ENCODE data around the gene ENTR1.

Gene ENTR1, protein sequence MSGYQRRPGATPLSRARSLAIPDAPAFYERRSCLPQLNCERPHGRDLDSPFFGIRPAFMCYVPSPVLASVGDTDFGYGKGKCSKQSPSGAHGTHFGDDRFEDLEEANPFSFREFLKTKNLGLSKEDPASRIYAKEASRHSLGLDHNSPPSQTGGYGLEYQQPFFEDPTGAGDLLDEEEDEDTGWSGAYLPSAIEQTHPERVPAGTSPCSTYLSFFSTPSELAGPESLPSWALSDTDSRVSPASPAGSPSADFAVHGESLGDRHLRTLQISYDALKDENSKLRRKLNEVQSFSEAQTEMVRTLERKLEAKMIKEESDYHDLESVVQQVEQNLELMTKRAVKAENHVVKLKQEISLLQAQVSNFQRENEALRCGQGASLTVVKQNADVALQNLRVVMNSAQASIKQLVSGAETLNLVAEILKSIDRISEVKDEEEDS

DNA sequence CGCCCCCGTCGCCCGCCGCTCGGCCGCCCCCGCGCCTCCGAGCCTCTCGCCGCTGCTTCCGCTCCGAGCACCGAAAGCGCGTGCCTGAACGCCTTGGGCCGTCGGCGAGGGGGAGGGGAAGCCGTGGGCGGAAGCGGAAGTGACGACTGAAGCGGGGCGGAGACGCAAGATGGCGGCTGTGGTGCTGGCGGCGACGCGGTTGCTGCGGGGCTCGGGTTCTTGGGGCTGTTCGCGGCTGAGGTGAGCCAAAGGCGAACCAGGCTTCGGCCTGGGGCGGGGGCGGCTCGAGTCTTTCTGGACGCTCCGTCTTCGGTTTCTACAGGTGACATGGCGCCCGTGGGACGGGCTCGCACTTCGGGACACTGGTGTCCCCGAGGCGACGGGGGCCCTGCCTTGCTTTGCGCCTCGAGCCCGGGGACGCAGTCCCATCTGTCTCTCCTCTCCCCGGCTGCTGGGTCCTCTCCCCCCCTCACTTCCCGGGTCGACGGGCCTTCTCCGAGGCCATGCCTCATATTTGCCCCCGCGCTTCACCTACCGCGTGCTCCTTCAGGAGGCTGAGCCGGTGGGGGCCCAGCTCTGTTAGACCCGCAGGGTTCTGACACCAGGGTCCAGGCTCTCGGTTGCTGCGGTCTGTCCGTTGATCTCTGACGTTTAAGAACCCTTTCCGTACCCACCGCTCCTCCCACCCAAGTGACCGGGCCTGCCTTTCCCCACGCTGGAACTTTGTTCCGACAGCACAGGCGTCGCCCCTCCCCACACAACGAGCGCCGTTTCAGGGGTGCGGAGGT lies at the start of gene ENTR1, which contains the start of gene PMPCA:
TSS of gene ENTR1 (minus strand) at position 115 of the 788 bp plus-strand sequence. CDS start 217 bp downstream, outside the sequence.
TSS of gene PMPCA (plus strand) at position 159 of the 788 bp plus-strand sequence. CDS start at position 170, 11 bp downstream.
- in situ Hi-C loops (cut with MboI; ENCODE audit: low sequenced_read_pairs): no loop called here

DNA sequence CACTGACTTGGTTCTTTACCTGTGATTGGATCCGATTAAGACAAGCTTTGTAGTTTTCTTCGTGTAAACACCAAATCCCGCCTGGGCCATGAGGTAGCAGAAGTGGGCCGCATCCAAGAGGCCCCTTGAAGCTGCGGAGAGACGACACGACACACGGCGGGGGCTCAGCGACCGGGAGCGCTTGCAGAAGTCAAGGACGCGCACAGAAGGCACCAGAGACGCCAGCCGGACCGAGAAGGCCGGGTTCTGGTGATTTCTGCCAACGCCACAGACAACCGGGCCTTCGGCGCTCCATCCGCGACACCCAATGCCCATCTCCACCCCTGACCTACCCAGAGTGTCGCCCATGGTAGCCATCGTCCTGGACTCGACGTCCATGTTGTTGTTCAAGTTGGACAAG lies 49.0 kb upstream of the ENTR1 start:
- in situ Hi-C loops (cut with MboI; ENCODE audit: low sequenced_read_pairs): no loop called here

DNA sequence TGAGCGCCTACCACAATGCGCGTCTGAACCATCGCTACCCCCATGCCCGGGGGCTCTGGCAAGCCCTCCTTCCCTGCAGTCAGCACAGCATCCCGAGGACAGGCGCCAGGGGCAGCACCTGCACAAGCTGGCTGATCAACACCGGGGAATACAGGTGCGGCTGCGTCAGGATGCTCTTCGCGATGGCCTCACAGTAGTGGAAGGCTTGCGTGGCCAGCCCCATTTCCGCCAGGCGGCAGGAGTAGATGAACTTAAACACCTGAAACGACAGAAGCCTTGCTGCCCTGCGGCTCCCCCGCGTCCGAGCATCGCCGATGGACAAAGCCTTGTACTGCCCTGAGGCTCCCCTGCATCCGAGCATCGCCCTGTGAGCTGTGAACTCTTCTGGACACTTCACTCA lies 46.9 kb upstream of the ENTR1 start:
- in situ Hi-C loops (cut with MboI; ENCODE audit: low sequenced_read_pairs): no loop called here

DNA sequence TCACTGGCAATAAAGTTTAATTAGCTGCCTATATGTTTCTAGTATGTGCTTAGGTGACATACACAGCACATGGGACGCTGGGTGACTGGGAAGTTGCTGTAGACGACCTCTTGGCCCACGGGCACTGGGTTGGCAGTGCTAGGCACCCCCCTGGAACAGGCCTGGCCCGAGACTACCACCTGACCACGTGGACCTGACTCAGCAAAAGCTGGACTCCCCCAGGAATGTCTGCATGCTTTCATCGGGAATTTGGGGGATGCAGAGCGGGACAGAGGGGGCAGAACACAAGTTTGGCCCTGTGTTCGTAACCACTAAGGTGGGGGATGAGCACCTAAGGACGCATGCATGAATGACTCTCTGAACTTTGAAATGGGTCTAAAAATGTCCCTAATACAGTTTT lies 45.8 kb upstream of the ENTR1 start:
- in situ Hi-C loops (cut with MboI; ENCODE audit: low sequenced_read_pairs): no loop called here

DNA sequence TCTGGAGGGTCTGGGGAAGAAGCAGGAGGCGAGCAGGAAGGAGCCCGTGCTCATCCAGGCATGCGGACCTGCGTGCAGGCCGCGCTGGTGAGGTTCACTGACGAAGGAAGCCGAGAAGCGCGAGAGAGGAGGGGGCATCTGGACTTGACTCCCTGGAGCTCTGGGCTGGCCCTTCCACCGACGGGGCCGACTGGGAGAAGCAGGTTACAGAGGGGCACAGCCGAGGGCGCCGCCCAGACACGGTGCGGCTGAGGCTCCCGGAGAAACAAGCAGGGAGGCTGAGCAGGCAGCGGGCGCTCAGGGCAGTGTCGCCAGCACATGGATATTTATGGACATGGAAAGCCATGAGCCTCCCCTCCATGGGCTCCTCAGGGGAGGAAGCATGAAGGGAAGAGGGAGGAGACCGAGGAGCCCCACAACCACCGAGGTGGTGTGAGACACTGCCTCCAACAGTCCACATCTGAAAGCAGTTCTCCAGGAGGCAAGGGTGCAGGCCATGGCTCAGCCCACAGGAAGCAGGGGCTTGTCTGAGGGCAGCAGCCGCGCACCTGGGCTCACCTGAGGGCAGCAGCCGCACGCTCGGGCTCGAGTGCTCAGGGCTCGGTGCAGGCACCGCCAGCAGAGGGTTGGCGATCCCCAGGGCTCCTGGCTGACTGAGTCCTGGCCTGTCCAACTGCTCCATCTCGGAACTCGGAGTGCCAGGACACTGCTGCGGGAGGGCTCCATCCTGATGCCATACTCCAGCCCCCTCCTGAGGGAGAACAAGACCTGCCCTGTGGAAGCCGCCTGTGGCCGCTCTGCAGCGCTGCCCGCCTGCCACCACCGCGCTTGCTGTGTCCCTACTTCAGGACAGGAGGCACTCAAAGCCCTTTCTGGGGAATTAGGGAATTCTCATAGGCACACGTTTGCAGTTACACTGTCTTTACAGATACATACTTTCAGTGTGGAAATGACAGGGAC lies 44.9 kb upstream of the ENTR1 start:
- in situ Hi-C loops (cut with MboI; ENCODE audit: low sequenced_read_pairs): no loop called here

DNA sequence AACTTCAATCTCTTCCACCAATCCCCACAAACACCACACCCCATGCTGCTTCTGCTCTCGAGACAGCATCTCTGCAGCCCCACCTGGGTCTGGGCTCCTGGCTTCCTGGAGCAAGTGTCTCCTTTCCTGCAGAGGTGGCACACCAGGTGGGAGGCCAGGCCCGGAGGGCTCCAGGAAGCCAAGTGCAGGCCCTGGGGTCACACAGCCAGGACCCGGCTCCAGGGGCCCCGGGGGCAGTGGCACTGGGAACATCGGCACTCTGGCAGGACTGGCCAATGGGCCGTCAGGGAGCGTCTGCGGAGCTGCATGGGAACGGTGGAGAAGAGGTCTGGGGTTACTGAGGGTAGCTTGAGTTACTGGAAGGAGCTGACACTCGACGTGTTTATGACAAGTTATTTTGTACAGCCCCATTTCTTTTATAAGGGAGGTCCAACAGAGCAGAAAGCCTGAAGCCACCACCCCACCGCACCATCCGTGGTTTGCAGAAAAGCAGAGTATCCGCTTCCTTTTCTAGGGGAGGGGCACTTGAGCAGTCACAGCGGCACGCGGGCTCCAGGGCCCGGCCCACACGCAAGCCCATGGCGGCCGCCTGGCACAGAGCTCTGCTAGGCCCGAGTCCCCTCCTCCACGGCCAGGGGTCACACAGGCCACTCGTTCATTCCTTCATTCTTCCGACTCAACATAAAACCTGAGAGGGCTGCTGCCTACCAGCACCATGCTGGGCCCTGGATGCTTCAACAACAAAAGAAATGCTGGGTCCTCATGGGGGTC lies 43.8 kb upstream of the ENTR1 start:
- in situ Hi-C loops (cut with MboI; ENCODE audit: low sequenced_read_pairs): no loop called here

DNA sequence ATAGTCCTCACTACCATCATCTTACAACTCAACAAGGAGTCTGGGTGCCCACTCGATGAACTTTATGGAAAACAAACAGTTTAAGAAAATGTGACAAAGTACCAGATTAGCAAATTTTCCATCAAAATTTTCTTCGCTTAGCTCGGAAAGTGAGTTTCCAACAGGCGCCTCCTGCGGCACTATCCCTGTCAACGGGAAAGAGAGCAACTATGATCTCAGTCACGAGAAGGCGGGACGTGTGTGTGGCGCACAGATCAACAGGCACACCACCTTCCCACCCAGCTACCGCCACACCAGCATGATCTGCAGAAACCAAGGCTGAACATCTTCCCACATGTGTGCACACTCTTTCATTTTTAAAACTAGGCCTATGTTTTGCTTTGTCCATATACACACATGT lies 42.9 kb upstream of the ENTR1 start:
- in situ Hi-C loops (cut with MboI; ENCODE audit: low sequenced_read_pairs): no loop called here

DNA sequence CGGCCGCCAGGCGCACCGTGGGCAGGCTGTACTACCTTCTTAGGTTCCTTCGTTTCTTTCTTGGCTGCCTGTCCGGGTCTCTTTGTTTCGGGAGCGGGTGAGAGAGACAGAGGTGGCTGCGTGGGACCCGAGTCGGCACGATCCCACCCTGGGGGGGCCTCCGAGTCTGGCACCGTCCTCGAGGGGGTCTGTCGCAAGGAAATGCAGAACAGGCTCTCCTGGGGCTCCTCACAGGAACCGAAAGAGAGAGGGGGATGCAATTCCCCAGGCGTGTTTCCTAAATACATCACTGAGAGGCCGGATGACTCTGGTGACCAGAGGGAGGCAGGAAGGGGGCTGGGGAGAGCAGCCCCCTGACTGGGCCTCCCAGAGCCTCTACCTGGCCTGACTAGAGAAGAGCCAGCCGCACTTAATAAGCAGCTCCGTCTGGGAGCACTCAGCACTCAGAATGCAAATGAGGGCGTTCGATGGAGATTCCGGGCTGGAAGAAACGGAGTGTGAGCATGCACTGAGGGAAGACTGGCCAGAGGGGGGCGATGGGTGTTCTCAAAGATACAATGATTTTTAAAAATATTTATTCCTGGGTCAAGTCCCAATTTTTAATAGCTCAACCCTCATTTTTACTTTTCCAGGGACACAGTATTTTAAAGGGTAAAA lies 40.9 kb upstream of the ENTR1 start:
- in situ Hi-C loops (cut with MboI; ENCODE audit: low sequenced_read_pairs): no loop called here

DNA sequence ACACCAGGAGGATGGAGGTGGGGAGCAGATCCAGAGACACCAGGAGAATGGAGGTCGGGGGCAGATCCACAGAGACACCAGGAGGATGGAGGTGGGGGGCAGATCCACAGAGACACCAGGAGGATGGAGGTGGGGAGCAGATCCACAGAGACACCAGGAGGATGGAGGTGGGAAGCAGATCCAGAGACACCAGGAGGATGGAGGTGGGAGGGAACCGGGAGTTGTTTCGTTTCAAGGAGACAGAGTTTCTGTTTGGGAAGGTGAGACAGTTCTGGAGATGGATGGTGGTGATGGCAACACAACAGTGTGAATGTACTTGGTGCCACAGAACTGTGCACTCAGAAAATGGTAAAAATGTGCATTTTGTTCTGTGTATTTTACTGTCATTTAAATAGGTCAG lies 38.2 kb upstream of the ENTR1 start:
- in situ Hi-C loops (cut with MboI; ENCODE audit: low sequenced_read_pairs): no loop called here

DNA sequence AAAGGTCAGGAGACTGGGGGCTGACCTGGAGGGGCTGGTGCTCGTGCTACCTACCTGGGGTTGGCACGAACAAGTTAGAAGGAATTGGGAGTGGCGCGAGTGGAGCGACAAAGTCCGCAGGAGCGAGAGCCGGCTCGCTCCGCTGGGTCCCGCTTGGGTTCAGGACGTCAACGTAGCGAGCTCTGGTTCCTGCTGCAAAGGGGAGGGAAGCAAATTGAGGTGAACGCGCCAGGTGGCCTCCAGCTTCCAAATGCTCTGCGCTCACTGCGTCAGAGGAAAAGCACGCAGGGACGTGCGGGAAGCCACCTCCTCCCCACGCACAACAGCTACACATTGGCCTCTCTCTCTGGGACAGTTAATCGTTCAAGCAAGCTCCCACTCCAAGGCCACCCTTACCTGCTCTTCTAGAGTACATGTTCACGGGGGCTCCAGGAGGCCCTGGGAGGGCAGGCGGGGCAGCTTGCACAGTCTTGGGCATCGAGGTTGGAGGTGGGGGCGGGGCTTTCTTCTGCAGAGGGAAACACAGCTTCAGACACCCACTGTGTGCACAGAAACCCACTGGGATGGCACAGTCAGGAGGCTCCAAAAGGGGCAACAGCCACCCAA lies 36.9 kb upstream of the ENTR1 start:
- in situ Hi-C loops (cut with MboI; ENCODE audit: low sequenced_read_pairs): no loop called here

DNA sequence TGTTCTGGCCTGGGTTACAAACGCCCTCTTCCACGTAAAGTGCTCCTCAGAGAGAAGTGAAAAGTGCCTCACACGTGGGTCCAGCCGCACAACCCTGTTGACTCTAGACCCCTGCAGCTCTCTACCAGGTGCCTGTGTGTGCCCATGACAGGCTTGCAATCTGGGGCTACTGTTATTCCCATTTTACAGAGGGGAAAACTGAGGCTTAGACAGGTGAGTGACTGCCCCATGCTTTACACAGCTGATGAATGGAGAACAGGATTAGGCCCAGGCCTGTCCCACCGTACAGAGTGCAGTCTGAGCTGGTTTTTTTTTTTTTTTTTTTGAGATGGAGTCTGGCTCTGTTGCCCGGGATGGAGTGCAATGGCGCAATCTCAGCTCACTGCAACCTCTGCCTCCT lies 35.4 kb upstream of the ENTR1 start:
- in situ Hi-C loops (cut with MboI; ENCODE audit: low sequenced_read_pairs): no loop called here

DNA sequence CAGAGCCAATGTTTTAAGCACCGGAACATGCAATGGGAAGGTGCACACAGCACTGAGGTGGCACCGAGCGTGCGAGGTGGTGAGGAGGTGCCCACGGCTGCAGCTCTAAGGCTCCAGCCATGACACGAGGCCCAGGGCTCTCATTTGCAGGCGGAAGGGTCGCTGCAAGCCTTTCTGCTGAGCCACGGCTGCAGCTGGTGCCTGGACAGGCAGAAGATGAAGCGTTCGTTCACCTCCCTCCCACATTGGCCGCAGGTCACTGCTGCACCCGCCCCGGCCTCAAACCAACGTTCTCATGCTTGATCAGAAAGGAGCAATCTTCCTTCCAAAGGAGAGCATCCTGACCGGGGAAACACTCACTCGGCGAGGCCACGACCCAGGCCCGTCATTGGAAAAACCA lies 33.7 kb upstream of the ENTR1 start:
- in situ Hi-C loops (cut with MboI; ENCODE audit: low sequenced_read_pairs): no loop called here

DNA sequence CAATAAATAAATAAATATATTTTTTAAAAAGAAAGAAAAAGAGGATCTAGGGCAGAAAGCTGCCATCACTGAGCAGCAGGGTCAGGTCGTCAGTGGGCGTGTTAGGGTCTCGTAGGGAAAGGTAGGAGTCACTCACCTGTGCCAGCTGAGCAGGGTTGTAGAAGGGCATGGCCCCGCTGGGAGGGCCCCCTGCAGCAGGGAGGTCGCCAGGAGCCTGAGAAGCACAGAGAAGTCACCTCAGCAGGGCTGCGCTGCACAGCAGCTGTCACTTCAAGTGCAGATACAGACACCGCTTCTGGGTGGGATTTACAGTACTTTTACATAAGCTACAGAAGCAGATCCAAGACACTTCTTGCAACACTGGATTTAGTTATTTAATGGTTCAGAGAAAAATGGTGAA lies 33.3 kb upstream of the ENTR1 start:
- in situ Hi-C loops (cut with MboI; ENCODE audit: low sequenced_read_pairs): no loop called here

DNA sequence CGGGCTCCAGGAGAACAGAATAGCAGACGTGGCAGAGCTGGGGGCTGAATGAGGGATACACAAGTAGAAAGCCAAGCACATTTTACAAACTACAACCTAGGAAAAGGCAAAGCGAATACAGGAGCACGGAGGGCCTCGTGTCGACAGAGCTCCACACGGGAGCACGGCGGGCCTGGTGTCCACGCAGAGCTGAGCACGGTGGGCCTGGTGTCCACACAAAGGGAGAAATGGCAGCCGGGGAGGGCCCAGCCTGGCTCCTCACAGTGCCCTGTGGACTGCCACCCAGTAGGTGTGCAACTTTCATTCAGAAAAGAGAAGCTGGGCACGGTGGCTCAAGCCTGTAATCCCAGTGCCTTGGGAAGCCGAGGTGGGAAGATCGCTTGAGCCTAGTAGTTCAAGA lies 32.7 kb upstream of the ENTR1 start:
- in situ Hi-C loops (cut with MboI; ENCODE audit: low sequenced_read_pairs): no loop called here

DNA sequence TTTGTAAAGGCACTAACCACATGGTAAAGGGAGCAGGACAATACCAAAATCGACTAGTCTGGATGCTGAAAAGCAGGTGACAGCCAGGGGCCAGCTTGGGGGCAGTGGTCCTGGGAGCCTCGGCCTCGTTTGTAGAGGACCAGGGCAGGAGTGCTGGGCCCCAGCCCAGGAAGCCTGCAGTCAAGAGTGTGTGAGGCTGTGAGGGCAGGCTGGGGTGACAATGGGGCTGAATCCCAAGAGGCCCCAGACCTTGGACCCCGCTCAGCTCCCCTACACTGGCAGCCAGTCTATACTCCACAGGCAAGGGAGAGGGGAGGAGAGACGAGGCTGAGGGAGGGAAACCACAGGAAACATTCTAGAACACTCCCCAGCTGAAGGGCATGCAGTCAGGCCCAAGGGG lies 31.9 kb upstream of the ENTR1 start:
- in situ Hi-C loops (cut with MboI; ENCODE audit: low sequenced_read_pairs): no loop called here

DNA sequence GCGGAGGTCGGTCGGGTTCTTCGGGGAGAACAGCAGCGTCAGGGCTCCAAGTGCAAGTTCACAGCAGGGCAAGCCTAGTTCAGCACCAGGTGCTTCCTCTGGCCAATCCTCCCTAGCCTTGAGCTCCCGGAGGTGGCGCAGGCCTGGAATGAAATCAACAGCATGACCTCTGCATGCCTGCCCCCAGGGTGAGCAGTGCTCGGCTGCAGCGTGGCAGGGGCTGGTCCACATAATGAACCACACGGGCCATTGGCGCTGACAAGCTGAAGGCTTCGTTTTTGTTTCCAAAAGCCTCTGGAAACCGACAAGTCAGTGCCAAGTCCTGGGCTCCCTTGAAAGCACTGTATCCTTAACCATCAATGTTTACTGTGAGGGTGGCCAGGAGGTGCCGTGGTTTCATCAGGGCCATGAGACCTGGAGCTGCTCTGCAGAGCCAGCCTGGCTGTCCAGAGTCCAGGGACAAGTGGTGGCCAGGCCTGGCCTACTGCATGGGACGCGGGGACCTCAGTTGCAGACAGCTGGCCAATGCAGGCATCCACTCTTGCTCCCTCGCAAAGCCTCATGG lies 31.3 kb upstream of the ENTR1 start:
- in situ Hi-C loops (cut with MboI; ENCODE audit: low sequenced_read_pairs): no loop called here

DNA sequence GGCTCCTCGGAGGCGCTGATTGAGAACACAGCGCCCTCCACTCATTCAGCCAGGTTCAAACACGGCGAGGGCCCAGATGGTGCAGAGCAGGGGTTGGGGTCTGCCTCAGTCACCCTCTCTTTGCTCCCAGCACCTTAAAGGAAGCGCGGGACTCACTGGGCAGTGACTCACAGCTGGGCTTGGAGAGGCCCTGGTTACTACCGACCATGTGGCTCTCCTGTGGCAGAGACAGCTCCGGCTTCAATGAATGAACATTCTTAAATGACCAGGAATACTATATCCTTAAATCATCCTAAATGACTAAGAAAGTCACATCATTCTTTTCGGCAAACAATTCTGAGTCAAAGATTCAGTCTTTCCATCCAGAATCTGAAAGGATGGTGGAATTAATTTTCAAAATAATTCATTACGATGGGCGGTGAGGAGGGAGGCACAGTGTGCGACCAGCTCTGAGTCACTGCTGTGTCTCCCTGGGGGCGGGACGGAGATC lies 30.8 kb upstream of the ENTR1 start:
- in situ Hi-C loops (cut with MboI; ENCODE audit: low sequenced_read_pairs): no loop called here

DNA sequence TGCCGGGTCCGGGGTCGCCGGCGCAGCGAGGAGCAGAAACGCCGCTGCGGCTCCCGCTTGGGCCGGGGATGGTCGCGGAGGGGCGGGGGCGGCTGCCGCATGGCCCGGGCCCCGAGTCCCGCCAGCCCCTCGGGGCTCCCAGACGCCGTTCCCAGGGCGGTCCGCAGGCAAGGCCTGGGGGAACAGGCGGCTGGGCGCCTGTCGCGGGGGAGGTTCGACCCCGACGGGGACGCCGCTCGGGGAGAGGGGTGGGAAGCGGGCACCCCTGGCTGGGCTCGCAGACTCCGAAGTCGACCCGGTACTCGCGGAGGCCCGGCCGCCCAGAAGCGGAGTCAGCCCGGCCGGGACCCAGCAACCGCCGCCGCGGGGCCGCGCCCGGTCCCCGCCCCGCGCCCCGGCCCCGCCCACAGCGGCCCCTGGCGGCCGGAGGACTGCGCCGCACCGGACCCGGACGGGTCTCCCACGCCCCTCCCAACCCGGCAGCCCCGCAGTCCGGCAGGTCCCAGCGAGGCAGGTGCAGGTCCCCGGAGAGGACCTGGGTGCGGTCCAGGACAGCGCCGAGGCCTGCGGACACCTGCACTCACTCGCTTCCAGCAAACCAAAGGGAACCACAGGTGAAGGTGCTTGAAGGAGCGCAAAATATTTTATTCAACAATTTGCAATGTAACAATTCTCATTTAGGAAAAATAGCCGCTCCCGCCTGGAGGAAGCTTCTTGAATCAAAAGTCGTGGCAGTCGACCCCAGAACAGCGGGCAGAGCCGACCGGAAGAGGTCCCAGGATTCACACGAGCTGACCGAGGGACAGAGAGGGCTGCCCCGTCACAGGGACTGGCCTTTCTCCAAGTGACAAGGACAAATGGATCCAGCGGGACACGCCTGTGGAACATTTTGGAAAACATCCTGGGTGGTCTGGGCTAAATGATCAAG lies 29.3 kb upstream of the ENTR1 start, which contains the start of gene INPP5E:
TSS of gene INPP5E (minus strand) at position 365 of the 928 bp plus-strand sequence. CDS start 426 bp downstream, outside the sequence.
- in situ Hi-C loops (cut with MboI; ENCODE audit: low sequenced_read_pairs): no loop called here
